ENCODE measurements around the gene ZNF804B.

GRCh38 chr7:88965371-88965770, 205.9 kb downstream of the ZNF804B start:
- TF ChIP-seq OSR1 (CRISPR knock-in tag; IDR thresholded peaks at IDR 0.05) (no peak), TOX (CRISPR knock-in tag; IDR thresholded peaks at IDR 0.05; ENCODE audit: borderline replicate concordance) (no peak), ESRRG (CRISPR knock-in tag; IDR thresholded peaks at IDR 0.05) (no peak), PATZ1 (CRISPR knock-in tag; IDR thresholded peaks at IDR 0.05; ENCODE audit: borderline replicate concordance) (no peak), ZNF8 (CRISPR knock-in tag; IDR thresholded peaks at IDR 0.05) (no peak)

Measured in SK-N-SH treated with all-trans-retinoic acid at 6 μM for 48 hours (cell line).